Measurements from ENCODE around the gene PADI2. TPM values are rescaled to one million over a fixed set of nuclear protein-coding genes. Genes with fewer than 3 reads are reported as not detected.
A peak's percentile ranks its signal among the peaks of the same experiment; 100 is the strongest.

The PADI2 gene
- total and polyA plus RNA-seq, 9 of the 15 experiments (the other 6 are each of a cell fraction or from before 2014, with no cell fraction given): 0.01 to 0.11 (median 0.01) TPM; not detected in 5

DNA sequence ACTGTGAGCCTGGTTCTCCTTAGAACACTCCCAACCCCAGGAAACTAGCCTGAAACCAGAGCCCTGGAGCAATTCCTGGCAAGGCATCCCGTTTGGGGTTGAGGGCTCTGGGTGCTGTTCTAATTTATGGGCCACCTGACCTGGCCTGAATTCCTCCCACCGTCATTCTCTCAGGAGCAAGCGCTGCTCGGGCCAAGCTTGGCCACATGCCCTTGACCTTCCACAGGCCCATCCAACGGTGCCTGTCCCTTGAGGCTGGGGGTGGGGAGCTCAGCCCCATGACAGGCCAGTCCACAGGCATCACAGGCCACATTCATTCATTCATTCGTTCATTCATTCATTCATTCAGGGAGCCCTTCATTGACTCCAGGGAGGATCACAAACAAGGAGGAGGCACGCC, 5.3 kb downstream of the PADI2 start:
- POLR2A ChIA-PET: interaction anchor here (0.6 to 1.1 kb wide), 3 partner anchors 11 to 22 kb away, joined by 3 read pairs; no protein-coding TSS in a partner anchor
- in situ Hi-C loops (cut with MboI): no loop called here
- H3K4me3 ChIP-seq: no peak overlapping the region

More for the DNA sequence above, 5.3 kb downstream of the PADI2 start:
- intact Hi-C loops (cut with micrococcal nuclease): no loop called here
- Histone ChIP-seq H3K36me3 (ENCODE audit: control insufficient read depth, insufficient read depth, low read length) (no peaks in the 10 kb centered on the region), H3K4me2 (ENCODE audit: insufficient read depth, low read length) (no peak overlapping the region), H3K4me1 (replicated peaks in 1 of 2; ENCODE audit: control insufficient read depth in 2 of 2, insufficient read depth in 2 of 2, low read length in 2 of 2) (peaks cover 0 to 9% of the 10 kb centered on the region in 2 experiments; a peak in 1 of 5 replicates), H3K9me3 (replicated peaks; ENCODE audit: control insufficient read depth, insufficient read depth, low read depth, low read length) (no peaks in the 10 kb centered on the region), H3K79me2 (ENCODE audit: control insufficient read depth, insufficient read depth, low read length) (no peaks in the 10 kb centered on the region), H3K9ac (ENCODE audit: insufficient read depth in 1 of 2, low read depth in 2 of 2, low read length in 2 of 2) (no peak overlapping the region), H3K27ac (ENCODE audit: extremely low read depth, low read depth, low read length) (no peak overlapping the region), H3K9me1 (ENCODE audit: control insufficient read depth, insufficient read depth, low read length) (no peaks in the 10 kb centered on the region), H2AFZ (ENCODE audit: low read depth, low read length) (no peak overlapping the region), H3K27me3 (ENCODE audit: control insufficient read depth in 2 of 2, insufficient read depth in 2 of 2, low read length in 2 of 2) (peaks cover 21 to 38% of the 10 kb centered on the region in 2 experiments), H4K20me1 (replicated peaks; ENCODE audit: control insufficient read depth, insufficient read depth, low read length) (peaks cover 14% of the 10 kb centered on the region; the same call in 1 of the 2 replicates)
- BruUV-seq (replicated peaks): no TSS peak
- ATAC-seq: no peak
- 4% methylated on average over 7 of the region's 7 CpGs for WGBS (ENCODE audit: insufficient coverage, low coverage, missing lambda C conversion rate)
- no peak for DNase-seq (ENCODE audit: extremely low read depth in 1 of 4, low spot score in 3 of 4)
- CTCF ChIA-PET (ENCODE audit: low intra/inter-chr PET ratio): no interaction called here
- FAIRE-seq: no peak
- TF ChIP-seq ARID1B (IDR thresholded peaks at IDR 0.05) (no peak), CBX3 (IDR thresholded peaks at IDR 0.05; ENCODE audit: borderline replicate concordance in 1 of 2, low read length in 2 of 2) (no peak), XRCC4 (IDR thresholded peaks at IDR 0.05; ENCODE audit: extremely low read depth, insufficient read depth, insufficient read length) (no peak), ZNF24 (IDR thresholded peaks at IDR 0.05) (peak; percentile 91), RBM22 (IDR thresholded peaks at IDR 0.05; ENCODE audit: low read depth, low read length, poor library complexity, severe bottlenecking) (no peak), SP2 (IDR thresholded peaks at IDR 0.05; ENCODE audit: extremely low read depth, low read depth, low read length, poor library complexity, severe bottlenecking) (no peak)
- TF ChIP-seq, protein P1, sequence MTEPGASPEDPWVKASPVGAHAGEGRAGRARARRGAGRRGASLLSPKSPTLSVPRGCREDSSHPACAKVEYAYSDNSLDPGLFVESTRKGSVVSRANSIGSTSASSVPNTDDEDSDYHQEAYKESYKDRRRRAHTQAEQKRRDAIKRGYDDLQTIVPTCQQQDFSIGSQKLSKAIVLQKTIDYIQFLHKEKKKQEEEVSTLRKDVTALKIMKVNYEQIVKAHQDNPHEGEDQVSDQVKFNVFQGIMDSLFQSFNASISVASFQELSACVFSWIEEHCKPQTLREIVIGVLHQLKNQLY (CRISPR knock-in tag; conservative IDR thresholded peaks at IDR 0.05): no peak
